ENCODE data around the gene C11orf97.
"Not testable (repeated sequence)": the region's sequence is repeated elsewhere in the genome, so short reads cannot be mapped to it uniquely, and the experiment has no call there.

GRCh38 chr11:94572975-94573374 lies 60.7 kb downstream of the C11orf97 start:
- TF ChIP-seq CTCF (IDR thresholded peaks at IDR 0.05; ENCODE audit: insufficient read depth, low read depth, low read length); EZH2 (IDR thresholded peaks at IDR 0.05; ENCODE audit: insufficient read depth, low read length): not testable (repeated sequence)

Data from astrocyte (in vitro differentiated cells and primary cell).